Sciatic nerve (tissue), 2 donors: ENCODE measurements around the gene LRCH4. TPM values are rescaled to one million over a fixed set of nuclear protein-coding genes. Genes with fewer than 3 reads are reported as not detected.
A peak's percentile ranks its signal among the peaks of the same experiment; 100 is the strongest.

Experiments
- ATAC-seq: fragments of 200-7000 bp; cut with Tn5 transposase; one replicate; pipeline ENCODE4 v1.9.1; 2020; ENCODE audit warnings: mild to moderate bottlenecking, moderate library complexity
- DNase-seq: peaks from one replicate; pipeline ENCODE4 v3.0.0-alpha.2; 2020; ENCODE audit warnings: low spot score
- intact Hi-C: fragments of 100-400 bp; cut with DNase I; formaldehyde crosslinking; loops from one replicate; pipeline ENCODE4 v1.14.2; 2022
- total RNA-seq: library from RNA; stranded (reverse); fragmentation: NEBNext Ultra II Directional; extraction: Animal tissue kit (Norgen Biotek cat#: 25700); gene quantifications from one replicate; pipeline ENCODE4 v1.2.1, GENCODE V29; 2021
- donor health status: DM: no; HTN: no; CAD: no.
- donor health status: DM: no; HTN: no; CAD: no.

LRCH4 gene
- total RNA-seq, 1 donor from 2014 or later = 75.7 TPM

DNA sequence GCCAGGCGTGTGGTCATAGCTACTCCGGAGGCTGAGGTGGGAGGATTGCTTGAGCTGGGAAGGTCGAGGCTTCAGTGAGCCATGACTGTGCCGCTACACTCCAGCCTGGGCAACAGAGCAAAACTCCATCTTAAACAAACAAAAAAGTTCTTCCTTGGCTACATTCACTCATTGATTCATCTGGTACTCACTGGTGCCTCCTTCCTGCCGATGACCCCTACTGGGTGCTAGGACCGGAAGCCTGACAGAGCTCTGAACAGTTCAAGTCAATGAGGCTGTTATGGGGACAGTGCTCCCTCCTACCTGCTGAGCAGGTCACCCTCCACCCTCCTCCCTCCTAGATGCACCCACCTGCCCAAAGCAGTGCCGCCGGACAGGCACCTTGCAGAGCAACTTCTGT, 21.2 kb upstream of the LRCH4 start:
- ATAC-seq (no peak), DNase-seq (no peak)
- intact Hi-C loops = no loop called here

GRCh38 chr7:100606313-100606712, 20.4 kb upstream of the LRCH4 start:
- intact Hi-C loops = no loop called here
- ATAC-seq = no peak
- no peak for DNase-seq

DNA sequence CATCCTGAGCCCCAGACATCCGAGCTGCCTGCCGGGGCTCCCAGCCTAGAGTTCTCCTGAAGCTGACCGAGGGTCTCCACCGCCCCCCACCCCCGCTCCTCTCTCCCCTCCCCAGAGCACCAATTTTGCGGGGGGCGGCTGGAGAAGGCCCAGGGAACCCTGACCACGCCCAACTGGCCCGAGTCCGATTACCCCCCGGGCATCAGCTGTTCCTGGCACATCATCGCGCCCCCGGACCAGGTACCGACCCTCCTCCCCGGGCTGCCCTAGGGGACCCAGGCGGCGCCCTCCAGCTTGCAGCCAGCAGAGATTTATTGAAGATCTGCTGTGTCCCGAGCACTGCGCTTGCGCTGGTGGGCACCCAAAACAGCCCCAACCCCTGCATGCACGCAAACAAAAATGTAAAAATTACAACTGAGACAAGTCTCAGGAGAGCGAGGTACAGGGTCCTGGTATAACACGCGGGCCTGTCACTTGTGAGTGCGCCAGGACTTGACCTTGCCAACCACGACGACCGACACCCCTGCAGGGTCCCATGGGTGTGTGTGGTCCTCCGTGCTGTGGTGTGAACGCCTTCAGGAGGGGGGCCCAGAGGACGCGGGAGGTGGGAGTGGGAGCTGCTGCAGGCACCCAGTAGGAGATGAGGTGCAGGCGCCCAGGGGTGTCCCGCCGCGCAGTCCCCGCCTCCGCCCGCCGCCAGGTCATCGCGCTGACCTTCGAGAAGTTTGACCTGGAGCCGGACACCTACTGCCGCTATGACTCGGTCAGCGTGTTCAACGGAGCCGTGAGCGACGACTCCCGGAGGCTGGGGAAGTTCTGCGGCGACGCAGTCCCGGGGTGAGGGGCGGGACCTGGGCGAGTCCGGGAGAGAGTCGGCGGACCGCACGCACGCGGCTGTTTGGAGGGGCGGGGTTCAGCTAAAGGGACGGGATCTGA, 19.3 kb upstream of the LRCH4 start:
- no peak for DNase-seq
- intact Hi-C loops = no loop called here
- ATAC-seq = no peak

- peak; percentile 61 for ATAC-seq
These were observed 18.4 kb upstream of the LRCH4 start for GRCh38 chr7:100604028-100604975.

GRCh38 chr7:100603726-100604027, 17.7 kb upstream of the LRCH4 start:
- intact Hi-C loops = no loop called here

More at GRCh38 chr7:100604028-100604975, 18.4 kb upstream of the LRCH4 start:
- intact Hi-C loops = no loop called here
- DNase-seq = peak; percentile 89

GRCh38 chr7:100602889-100603725, 17.2 kb upstream of the LRCH4 start:
- intact Hi-C loops = no loop called here
- ATAC-seq (peak; percentile 88), DNase-seq (peak; percentile 91)

More at GRCh38 chr7:100603726-100604027, 17.7 kb upstream of the LRCH4 start:
- ATAC-seq (peak; percentile 1), DNase-seq (no peak)

- intact Hi-C loops = no loop called here
- no peak for ATAC-seq
- no peak for DNase-seq
These were observed 14.8 kb upstream of the LRCH4 start for GRCh38 chr7:100600730-100601038.

- ATAC-seq = no peak
- intact Hi-C loops = no loop called here
- no peak for DNase-seq
These were observed 14.2 kb upstream of the LRCH4 start for GRCh38 chr7:100599911-100600729.

GRCh38 chr7:100598425-100598824, 12.5 kb upstream of the LRCH4 start:
- intact Hi-C loops = no loop called here
- no peak for ATAC-seq
- DNase-seq = no peak

GRCh38 chr7:100595188-100595587, 9.3 kb upstream of the LRCH4 start:
- no peak for ATAC-seq
- no peak for DNase-seq
- intact Hi-C loops = no loop called here

DNA sequence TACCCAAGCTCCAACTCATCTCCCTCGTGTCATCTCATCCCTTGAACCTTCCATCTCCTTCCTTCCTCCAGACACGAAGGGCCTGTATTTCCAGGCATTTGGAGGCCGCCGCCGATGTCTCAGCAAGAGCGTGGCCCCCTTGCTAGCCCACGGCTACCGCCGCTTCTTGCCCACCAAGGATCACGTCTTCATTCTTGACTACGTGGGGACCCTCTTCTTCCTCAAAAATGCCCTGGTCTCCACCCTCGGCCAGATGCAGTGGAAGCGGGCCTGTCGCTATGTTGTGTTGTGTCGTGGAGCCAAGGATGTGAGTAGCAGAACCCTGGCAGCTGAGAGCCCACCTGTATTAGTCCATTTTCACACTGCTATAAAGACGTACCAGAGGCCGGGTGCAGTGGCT, 5.7 kb upstream of the LRCH4 start:
- intact Hi-C loops = no loop called here
- ATAC-seq (no peak), DNase-seq (no peak)

- intact Hi-C loops = no loop called here
- no peak for DNase-seq
These were observed 4.3 kb upstream of the LRCH4 start for GRCh38 chr7:100590077-100590737.

DNA sequence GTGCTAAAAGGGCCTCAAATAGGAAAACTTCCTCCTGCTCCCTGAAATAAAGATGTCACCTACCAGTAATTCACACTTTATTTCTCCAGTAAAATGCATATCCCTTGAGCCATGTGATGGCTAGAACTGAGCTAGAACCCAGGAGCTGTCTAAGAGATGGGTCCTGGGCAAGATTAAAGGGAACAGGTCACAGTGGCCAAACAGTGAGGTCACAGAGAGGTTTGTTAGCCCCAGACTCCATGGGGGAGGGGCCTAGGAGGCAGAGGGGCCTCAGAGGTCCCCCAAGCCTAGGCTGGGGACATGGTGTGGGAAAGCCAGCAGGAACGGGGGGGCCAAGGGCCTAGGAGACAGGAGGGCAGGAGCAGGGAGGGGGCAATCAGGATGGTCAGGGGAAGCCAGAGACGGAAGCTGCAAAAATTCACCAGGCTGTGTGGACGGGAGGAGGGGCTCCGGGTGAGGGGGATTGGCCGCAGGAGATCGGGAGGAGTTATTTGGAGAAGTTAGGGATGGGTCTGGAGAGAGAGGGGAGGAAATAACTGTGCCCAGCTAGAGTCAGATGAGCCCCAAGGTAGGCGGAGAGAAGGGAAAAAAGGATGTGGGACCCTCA, 3.5 kb upstream of the LRCH4 start:
- DNase-seq = no peak
- intact Hi-C loops = no loop called here
- no peak for ATAC-seq

More at GRCh38 chr7:100590077-100590737, 4.3 kb upstream of the LRCH4 start:
- no peak for ATAC-seq

GRCh38 chr7:100588438-100588837, 2.5 kb upstream of the LRCH4 start:
- intact Hi-C loops = no loop called here

DNA sequence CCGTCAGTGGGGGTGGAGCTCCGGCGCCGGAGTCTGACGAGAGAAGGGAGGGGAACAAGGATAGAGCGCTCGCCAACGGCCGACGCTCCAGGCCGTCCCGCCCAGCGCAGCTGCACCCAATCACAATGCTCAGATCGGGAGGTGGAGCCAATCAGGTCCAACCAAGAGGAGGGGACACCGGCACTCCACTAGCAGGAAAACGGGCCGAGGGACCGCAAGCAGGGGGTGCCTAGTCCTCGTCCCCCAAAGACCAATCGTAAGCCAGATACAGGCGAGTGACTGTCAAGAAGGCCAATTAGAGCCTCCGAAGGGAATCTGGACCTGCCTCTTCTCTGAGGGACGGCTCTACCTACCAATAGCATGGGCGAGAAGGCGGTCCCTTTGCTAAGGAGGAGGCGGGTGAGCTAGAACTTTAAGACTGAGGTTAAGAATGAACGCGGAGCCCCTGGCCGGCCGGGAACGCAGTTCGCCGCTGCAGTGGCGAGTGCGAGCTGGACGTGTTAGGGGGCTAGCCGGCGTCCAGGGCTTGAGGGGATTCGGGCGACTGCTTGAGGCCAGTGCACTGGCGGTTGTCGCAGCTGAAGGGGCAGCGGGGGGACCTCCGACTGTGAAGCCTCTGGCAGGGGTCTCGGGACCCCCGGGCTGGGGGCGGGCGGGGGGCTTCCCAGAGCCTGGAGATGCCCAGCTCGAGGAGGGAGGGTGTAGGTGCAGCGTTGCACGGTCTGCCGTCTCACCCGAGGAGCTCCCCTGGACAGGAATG, 517 bp upstream of the LRCH4 start, which contains the start of gene FBXO24:
FBXO24 (plus strand) TSS at position 63 of the 760 bp plus-strand sequence; CDS start at position 361, 298 bp downstream.
- DNase-seq = peak; percentile 99

More at GRCh38 chr7:100588438-100588837, 2.5 kb upstream of the LRCH4 start:
- DNase-seq (no peak), ATAC-seq (no peak)

DNA sequence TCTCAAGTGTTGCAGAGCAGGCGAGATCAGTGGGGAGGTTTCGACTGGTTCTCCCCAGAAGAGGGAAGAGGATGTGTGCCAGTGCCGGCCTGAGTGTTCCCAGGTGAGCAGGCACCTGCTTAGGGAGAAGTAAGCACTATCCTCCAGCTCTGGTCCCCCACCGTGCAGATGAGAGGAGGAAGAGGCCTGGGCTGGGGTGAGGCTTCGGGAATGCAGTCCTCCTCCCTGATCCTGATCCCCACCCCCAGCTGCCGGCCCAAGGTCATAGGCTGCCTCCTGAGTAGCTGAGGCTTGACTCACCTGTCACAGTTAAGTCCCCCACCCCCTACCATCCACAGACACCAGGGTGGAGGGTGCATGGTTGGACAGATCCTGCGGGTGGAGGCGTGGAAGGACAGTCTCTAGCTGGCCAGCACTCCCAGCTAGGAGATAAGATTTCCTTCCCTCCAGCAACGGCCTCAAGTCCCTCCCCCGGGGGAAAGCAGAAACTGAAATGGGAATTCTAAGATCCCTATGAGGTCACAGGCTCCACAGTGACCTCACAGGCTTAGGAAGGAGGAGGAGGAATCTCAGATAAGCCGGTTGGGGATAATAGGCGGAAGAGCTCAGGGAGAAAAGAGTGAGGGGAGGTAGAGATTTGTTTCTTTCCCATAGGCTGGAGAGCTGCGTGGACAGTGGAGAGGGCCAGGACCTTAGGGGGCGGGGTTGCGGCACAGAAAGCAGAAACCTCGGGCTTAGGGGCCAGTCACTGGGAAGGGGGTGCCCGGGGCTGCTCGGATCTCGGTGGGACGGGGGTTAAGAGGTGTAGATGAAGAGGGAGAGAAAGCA, 1.0 kb downstream of the LRCH4 start:
- ATAC-seq = no peak
- no peak for DNase-seq
- intact Hi-C loops = no loop called here

More for the DNA sequence above, 517 bp upstream of the LRCH4 start, which contains the start of gene FBXO24:
- intact Hi-C loops = no loop called here
- peak; percentile 95 for ATAC-seq
